VCaP (cell line): ENCODE data around the gene UBA52.

Source experiments
- H3K27ac ChIP-seq: fragments of 450-650 bp; 2 replicates; pipeline ENCODE4 v1.5.1; 2017
- TF ChIP-seq, protein P1 (sequence below): fragments of 450-650 bp; conservative IDR thresholded peaks from 2 replicates; pipeline ENCODE4 v1.5.1; 2017; ENCODE audit warnings: mild to moderate bottlenecking, moderate library complexity

UBA52 gene

DNA sequence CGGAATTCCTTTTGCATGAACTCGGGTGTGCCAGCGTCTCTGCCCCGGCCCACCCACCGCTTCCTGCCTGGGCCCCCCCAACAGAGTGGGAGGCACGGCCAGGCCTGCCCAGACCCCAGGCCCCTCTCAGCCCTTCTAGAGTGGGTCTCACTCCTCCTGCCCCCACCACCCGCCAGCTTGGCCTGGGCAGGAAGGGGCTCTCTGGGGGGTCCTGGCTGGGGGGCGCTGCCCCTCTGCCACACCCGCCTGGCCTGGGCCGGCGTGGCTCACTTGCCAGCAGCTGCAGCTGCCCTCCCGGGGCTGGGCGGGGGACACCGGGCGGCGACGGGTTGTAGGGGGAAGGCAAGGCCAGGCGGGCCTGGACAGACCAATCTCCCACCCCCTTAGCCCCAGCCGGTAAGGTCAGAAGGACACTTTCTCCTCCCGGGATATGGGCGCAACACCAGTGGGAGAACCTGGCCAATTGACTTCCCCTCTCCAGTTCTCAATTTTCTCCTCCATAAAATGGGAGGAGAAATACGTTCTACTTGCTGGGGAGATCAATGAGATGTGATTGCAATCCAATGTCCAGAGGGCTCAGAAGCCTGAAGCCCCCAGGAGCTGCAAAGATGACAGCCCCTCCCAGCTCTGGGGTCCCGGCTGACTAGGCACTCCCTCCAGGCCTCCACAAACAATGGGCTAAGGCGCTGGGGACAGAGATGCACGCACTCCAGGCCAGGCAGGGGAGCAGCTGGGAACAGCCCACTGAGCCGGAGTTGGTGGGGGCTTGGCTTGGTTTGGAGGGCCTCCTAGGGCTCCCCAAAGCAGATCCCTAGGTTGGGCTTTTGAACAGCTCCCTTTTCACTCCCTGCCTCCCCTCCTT lies 32.5 kb downstream of the UBA52 start:
- H3K27ac ChIP-seq: no peak overlapping the region
- TF ChIP-seq, protein P1, sequence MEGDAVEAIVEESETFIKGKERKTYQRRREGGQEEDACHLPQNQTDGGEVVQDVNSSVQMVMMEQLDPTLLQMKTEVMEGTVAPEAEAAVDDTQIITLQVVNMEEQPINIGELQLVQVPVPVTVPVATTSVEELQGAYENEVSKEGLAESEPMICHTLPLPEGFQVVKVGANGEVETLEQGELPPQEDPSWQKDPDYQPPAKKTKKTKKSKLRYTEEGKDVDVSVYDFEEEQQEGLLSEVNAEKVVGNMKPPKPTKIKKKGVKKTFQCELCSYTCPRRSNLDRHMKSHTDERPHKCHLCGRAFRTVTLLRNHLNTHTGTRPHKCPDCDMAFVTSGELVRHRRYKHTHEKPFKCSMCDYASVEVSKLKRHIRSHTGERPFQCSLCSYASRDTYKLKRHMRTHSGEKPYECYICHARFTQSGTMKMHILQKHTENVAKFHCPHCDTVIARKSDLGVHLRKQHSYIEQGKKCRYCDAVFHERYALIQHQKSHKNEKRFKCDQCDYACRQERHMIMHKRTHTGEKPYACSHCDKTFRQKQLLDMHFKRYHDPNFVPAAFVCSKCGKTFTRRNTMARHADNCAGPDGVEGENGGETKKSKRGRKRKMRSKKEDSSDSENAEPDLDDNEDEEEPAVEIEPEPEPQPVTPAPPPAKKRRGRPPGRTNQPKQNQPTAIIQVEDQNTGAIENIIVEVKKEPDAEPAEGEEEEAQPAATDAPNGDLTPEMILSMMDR: no peak

DNA sequence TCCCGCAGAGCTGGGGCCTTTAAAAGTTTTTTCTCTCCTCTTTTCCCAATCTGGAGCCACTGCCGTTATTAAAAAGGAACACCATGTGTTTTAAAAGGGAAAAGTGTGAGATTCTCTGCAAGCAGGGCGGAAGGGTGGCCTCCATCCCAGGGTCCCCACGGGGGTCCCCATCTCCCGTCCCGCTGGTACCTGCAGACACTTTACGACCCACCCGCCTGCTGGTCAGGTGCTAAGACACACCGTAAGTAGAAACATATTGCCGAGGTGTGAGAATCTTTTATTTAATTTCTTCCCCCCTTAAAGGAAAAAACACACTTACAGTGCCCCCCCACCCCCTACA lies 33.1 kb downstream of the UBA52 start:
- no peak overlapping the region for H3K27ac ChIP-seq

DNA sequence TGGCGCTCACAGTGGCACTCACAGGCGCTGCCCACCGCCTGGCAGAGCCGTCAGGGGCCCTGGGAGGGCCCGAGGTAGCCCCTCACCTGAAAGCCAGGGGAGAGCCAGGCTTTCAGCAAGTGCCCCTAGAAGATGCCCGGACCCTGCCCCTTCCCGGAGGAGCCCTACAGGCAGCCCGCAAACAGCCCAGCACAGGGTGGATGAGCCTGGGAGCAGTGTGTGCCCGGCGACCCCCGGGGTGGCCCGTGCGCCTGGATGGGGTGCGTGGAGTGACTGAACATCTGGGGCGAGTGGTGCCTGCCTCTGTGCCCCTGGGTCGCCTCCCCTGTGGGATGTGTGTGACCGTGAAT lies 33.5 kb downstream of the UBA52 start:
- TF ChIP-seq, protein P1: no peak
- no peak overlapping the region for H3K27ac ChIP-seq

More for the DNA sequence above, 33.1 kb downstream of the UBA52 start:
- TF ChIP-seq, protein P1: no peak

DNA sequence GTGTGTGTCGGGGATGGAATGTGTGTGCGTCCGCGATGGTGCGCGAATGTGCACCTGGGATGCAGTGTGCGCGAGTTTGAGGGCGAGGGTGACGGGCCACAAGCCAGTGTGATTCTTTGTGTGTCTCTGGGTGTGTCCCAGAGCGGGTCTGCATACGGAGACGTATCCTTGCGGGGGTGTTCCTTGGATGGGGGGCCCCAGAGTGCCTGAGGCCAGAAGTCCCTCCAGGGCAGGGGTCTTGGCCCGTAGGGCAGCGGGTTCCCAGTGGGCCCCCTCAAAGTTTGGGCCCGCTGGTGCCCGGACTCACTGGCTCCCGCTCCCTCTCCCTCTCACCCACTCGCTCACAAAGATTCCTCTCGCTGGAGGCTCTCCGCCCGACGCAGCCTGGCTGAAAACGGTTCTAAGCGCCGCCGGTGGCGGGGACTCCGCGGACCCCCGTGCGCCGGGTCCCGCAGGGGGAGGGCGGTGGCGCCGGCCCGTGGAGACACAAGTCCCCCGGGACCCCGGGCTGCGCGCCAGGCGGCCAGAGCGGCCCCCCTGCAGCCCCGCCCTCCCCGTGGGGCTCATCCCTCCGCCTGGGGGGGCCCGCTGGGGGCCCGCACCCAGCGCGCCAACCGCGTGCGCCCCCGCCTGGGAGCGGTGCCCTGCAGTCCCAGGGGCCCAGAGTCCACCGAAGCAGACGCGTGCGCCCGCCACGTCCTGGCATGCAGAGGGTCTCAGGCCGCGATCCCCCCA lies 34.1 kb downstream of the UBA52 start:
- TF ChIP-seq, protein P1: no peak
- H3K27ac ChIP-seq: no peak overlapping the region

DNA sequence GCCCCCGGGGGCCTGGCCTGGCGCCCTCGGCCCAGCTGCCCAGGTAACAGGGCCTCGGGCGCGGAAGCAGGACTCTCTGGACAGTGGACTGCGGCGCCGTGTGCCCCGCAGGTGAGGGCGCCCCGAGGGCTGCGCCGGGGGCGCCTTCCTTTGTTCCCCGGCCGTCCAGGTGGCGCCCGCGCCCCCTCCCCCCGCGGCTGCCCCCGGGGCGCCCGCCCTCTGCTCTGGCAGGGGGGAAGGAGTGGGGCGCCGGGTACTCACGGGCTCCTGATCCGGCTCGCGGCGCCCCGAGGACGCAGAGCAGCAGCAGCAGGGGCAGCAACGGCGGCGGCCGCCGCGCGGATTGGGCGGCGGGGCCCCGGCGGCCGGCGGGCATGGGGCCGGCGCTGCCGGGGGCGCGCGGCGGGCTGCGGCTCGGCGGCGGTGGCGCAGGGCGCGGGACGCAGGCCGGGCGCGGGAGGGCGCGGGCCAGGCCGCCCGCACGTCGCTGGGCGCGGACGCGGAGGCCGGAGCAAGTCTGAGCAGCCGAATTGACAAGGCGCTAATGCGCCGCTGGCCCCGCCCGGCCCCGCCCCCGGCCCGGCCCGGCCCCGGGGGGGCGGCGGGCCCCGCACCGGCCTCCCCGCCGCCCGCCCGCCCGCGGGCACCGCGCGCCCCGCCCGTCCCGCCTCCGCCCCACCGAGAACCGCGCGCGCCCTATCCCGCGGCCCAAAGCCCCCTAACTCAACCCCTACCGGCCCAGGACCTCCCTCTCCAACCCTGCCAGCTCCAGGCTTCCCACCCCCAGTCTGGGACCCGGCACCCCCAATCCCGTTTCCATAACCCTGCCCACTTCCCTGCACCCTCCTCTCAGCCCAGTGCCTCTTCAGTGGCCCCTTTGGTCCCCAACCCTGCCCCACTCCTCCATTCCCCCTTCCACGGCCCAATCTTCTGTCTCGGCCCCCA lies 34.9 kb downstream of the UBA52 start, which contains the start of gene CRLF1:
TSS of gene CRLF1 (minus strand) at position 519 of the 945 bp plus-strand sequence. CDS start at position 376, 143 bp downstream.
- TF ChIP-seq, protein P1: no peak
- H3K27ac ChIP-seq: no peak within 1 kb of the TSS

DNA sequence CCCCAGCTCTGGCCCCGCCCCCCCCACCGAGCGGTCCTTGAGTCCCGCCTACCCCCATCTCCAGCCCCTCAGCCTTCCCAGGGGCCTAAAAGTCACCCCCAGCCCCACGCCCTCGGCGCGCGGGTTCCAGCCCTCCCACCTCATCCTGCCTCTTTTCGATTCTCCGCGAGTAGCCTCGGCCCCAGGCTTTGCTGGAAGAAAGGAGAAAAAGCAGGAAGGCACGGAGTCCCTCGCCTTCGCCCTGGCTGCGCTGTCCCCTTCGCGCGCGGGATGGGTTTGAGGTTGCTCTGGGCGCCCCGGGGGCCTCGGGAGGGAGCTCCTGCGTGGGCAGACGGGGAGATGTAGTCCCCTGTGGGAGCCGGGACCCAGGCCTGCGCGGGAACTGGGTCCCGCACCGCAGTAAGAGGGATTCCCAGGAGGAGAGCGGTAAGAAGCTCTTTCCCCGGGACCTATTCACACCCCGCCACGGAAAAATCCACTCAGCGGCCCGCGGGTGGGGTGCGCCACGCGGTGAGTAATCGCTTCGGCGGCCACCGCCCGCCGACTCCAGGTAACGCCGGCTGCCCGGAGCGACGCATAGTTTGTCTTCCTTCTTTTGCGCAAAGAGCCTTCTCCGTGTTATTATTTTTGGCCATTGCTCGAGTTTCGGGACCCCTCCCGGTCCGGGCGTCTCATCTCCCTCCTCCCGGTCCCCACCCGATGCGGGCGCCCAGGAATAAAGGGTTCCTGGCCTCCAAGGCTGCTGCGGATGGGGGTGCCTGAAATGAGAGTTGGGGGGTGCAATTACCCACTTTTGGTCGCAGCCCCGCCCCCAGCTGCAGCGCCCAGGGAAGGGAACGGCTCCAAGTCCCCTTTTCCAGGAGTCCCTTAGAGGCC lies 35.8 kb downstream of the UBA52 start:
- TF ChIP-seq, protein P1: no peak
- H3K27ac ChIP-seq: no peak overlapping the region
